SK-N-MC (cell line): ENCODE data around the gene LGALS1.
"Not testable (repeated sequence)": the region's sequence is repeated elsewhere in the genome, so short reads cannot be mapped to it uniquely, and the experiment has no call there.

Experiments used
- EZH2 ChIP-seq: fragments of 200-600 bp; sonication (generic); IDR thresholded peaks from one replicate; pipeline ENCODE4 v1.6.1; 2017; ENCODE audit warnings: antibody characterized with exemption
- POLR2AphosphoS5 ChIP-seq: IDR thresholded peaks from 2 replicates; pipeline ENCODE4 v1.6.1; 2012; ENCODE audit warnings: mild to moderate bottlenecking, low read depth, low read length, borderline replicate concordance

GRCh38 chr22:37656583-37656982 is 18.9 kb upstream of the LGALS1 start:
- not testable (repeated sequence) for TF ChIP-seq POLR2AphosphoS5, EZH2
